Endothelial cell of umbilical vein (primary cell): ENCODE measurements around the gene AGMO. TPM values are rescaled to one million over a fixed set of nuclear protein-coding genes. Genes with fewer than 3 reads are reported as not detected.

Source experiments
- BruUV-seq: library from RNA; stranded (reverse); fragments of 400-500 nt; replicated peaks from 2 replicates; lab custom pipeline; 2021; lab: Mats Ljungman, UMichigan
- CTCF ChIA-PET: fragments of 300-600, 350-600 bp; sonication (Branson Sonifier 250); formaldehyde crosslinking; loops from one replicate; lab custom pipeline; 2021; ENCODE audit warnings: antibody characterized with exemption, inconsistent platforms; lab: Charles Lee
- POLR2A ChIA-PET: fragments of 300-600, 350-600 bp; sonication (Branson Sonifier 250); formaldehyde crosslinking; loops from one replicate; lab custom pipeline; 2021; ENCODE audit warnings: antibody characterized with exemption, inconsistent platforms; lab: Charles Lee
- DNase-seq: peaks from one replicate; pipeline ENCODE4 v3.0.0-alpha.2; 2011; ENCODE audit warnings: low read depth, low spot score
- FAIRE-seq: peaks from 2 replicates; lab custom pipeline; 2011; peaks lifted over from hg19 to GRCh38; lab: Jason Lieb, UNC
- H2AFZ ChIP-seq: 2 replicates; pipeline ENCODE4 v1.6.0; 2012; ENCODE audit warnings: low read depth, low read length, control low read depth, inconsistent platforms
- H3K27ac ChIP-seq: 2 replicates; pipeline ENCODE4 v1.5.1; 2011; ENCODE audit warnings: low read depth, mild to moderate bottlenecking, control low read depth, low read length, moderate library complexity; ENCODE audit not compliant: insufficient read depth
- H3K27me3 ChIP-seq, 2 experiments: 2 replicates each; pipeline versions ENCODE4 v1.6.0 to v1.6.1; 2011; ENCODE audit warnings: low read length in 2 of 2, mixed read lengths in 1 of 2; ENCODE audit not compliant: control insufficient read depth in 2 of 2, insufficient read depth in 2 of 2
- H3K36me3 ChIP-seq, 2 experiments: 2 replicates in 1 of 2; 3 replicates in 1 of 2; pipeline ENCODE4 v1.5.1; 2011; ENCODE audit warnings: low read length in 2 of 2, mild to moderate bottlenecking in 1 of 2, moderate library complexity in 1 of 2; ENCODE audit not compliant: control insufficient read depth in 2 of 2, insufficient read depth in 2 of 2; ENCODE audit errors: extremely low read depth in 1 of 2
- H3K4me1 ChIP-seq: 3 replicates; pipeline ENCODE4 v1.5.1; 2011; ENCODE audit warnings: mild to moderate bottlenecking, low read length; ENCODE audit not compliant: control insufficient read depth, insufficient read depth; ENCODE audit errors: extremely low read depth
- H3K4me2 ChIP-seq: 2 replicates; pipeline ENCODE4 v1.6.1; 2011; ENCODE audit warnings: low read length, control low read depth, mixed read lengths; ENCODE audit not compliant: insufficient read depth
- H3K4me3 ChIP-seq, 3 experiments: fragments of 200-600 bp in 1 of 3; sonication (generic), shearing (Covaris generic) in 1 of 3; replicated peaks in 1 of 3; 2 replicates each; pipeline ENCODE4 v1.5.1; 2011 to 2016; ENCODE audit warnings: control low read depth in 3 of 3, low read length in 3 of 3, mild to moderate bottlenecking in 2 of 3, inconsistent platforms in 1 of 3, low read depth in 1 of 3, moderate library complexity in 1 of 3; ENCODE audit not compliant: insufficient read depth in 1 of 3
- H3K79me2 ChIP-seq: 2 replicates; pipeline ENCODE4 v1.6.0; 2012; ENCODE audit warnings: low read length, inconsistent platforms; ENCODE audit not compliant: control insufficient read depth, insufficient read depth
- H3K9ac ChIP-seq: replicated peaks from 2 replicates; pipeline ENCODE3; 2011; ENCODE audit warnings: low read length, control low read depth; ENCODE audit not compliant: insufficient read depth; ENCODE audit errors: extremely low read depth
- H3K9me1 ChIP-seq: replicated peaks from 3 replicates; pipeline ENCODE4 v1.6.0; 2011; ENCODE audit warnings: mild to moderate bottlenecking, low read length; ENCODE audit not compliant: control insufficient read depth, insufficient read depth; ENCODE audit errors: extremely low read depth
- H3K9me3 ChIP-seq: replicated peaks from 2 replicates; pipeline ENCODE4 v1.5.1; 2012; ENCODE audit warnings: low read length, inconsistent platforms; ENCODE audit not compliant: control insufficient read depth, insufficient read depth
- H4K20me1 ChIP-seq: replicated peaks from 2 replicates; pipeline ENCODE3; 2011; ENCODE audit warnings: mild to moderate bottlenecking, low read length; ENCODE audit not compliant: control insufficient read depth, insufficient read depth; ENCODE audit errors: extremely low read depth
- EZH2 ChIP-seq: IDR thresholded peaks from 2 replicates; pipeline ENCODE4 v1.6.1; 2012; ENCODE audit warnings: borderline replicate concordance, low read depth, mild to moderate bottlenecking, moderate library complexity, low read length, inconsistent platforms; ENCODE audit not compliant: severe bottlenecking
- FOS ChIP-seq: IDR thresholded peaks from 2 replicates; pipeline ENCODE4 v1.6.1; 2011; ENCODE audit warnings: mild to moderate bottlenecking, low read length, moderate library complexity, borderline replicate concordance; ENCODE audit not compliant: insufficient read depth
- GATA2 ChIP-seq: IDR thresholded peaks from 2 replicates; pipeline ENCODE4 v1.7.0; 2011; ENCODE audit warnings: low read depth, mild to moderate bottlenecking, moderate library complexity, mixed read lengths, low read length; ENCODE audit not compliant: insufficient read length, insufficient read depth
- JUN ChIP-seq: IDR thresholded peaks from 2 replicates; pipeline ENCODE4 v1.6.1; 2011; ENCODE audit warnings: borderline replicate concordance, low read depth; ENCODE audit not compliant: insufficient read length, insufficient read depth
- MYC ChIP-seq: IDR thresholded peaks from one replicate; pipeline ENCODE4 v1.6.1; 2011; ENCODE audit warnings: mild to moderate bottlenecking, low read depth, low read length
- POLR2A ChIP-seq: IDR thresholded peaks from 2 replicates; pipeline ENCODE4 v1.6.1; 2012; ENCODE audit warnings: low read depth, mild to moderate bottlenecking, control low read depth, low read length
- POLR2AphosphoS5 ChIP-seq: IDR thresholded peaks from 2 replicates; pipeline ENCODE4 v1.6.1; 2012; ENCODE audit warnings: low read depth, mild to moderate bottlenecking, control low read depth, low read length, moderate library complexity; ENCODE audit not compliant: insufficient read depth
- dilution Hi-C: fragments of 300-500 bp; cut with MboI; formaldehyde crosslinking; loops from one replicate; pipeline ENCODE4 v1.15.0; 2019; ENCODE audit warnings: low sequenced_read_pairs; ENCODE audit not compliant: extremely low pct_ligation_motif_present
- intact Hi-C: fragments of 100-400 bp; cut with micrococcal nuclease; formaldehyde crosslinking; loops from one replicate; pipeline ENCODE4 v1.10.0; 2022
- polyA plus RNA-seq, 4 experiments: library from polyadenylated mRNA; depleted of rRNA in 3 of 4; stranded (reverse) in 3 of 4; unstranded in 1 of 4; fragments of >200 nt; gene quantifications; 2 replicates each; pipeline versions ENCODE4 v1.2.1 to v1.2.3, GENCODE V29; 2011 to 2012; ENCODE audit warnings: missing spikeins in 1 of 4
- total RNA-seq: library from RNA; stranded (reverse); gene quantifications from 2 replicates; pipeline ENCODE4 v1.2.3, GENCODE V29; 2021
- TF ChIP-seq, protein P1 (sequence below): IDR thresholded peaks from 2 replicates; pipeline ENCODE4 v1.6.1; 2011; ENCODE audit not compliant: insufficient read depth, insufficient read length
- TF ChIP-seq, protein P2 (sequence below), 2 donors: IDR thresholded peaks; 1 replicate in 1 of 2; 2 replicates in 1 of 2; pipeline ENCODE4 v1.5.1; 2011; ENCODE audit warnings: low read length in 2 of 2, mild to moderate bottlenecking in 2 of 2, moderate library complexity in 2 of 2, control low read depth in 1 of 2, inconsistent platforms in 1 of 2, low read depth in 1 of 2; ENCODE audit not compliant: insufficient read depth in 1 of 2; ENCODE audit errors: extremely low read depth in 1 of 2

AGMO gene
- total and polyA plus RNA-seq, 2 donors (not counting 3 experiments of a cell fraction or from before 2014, with no cell fraction given) = 0.23 to 0.40 TPM

DNA sequence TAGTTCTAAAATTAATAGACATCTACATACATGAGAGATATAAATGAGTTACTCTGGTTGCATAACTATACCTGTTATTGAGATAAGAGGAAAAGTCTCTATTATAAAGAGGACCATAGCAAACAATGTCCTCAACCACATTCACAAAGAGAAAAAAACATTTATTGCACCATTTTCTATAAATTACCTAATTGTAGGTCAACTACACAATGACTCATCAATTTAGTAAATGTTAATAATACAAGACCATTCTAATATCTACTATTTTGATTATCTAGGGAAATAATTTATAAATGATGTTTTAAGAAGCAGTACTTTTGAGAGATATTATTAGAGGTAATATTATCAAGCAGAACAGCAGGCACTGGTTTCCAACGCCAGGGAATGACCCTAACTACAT lies 246.1 kb downstream of the AGMO start:
- no peaks in the 10 kb centered on the region for H3K9me3 ChIP-seq
- no peak for FAIRE-seq
- no peak overlapping the region for H3K27ac ChIP-seq
- no peak for TF ChIP-seq MYC
- TF ChIP-seq JUN = no peak
- no peak for TF ChIP-seq FOS
- no peak for TF ChIP-seq POLR2A
- TF ChIP-seq GATA2 = no peak
- TF ChIP-seq, protein P1, sequence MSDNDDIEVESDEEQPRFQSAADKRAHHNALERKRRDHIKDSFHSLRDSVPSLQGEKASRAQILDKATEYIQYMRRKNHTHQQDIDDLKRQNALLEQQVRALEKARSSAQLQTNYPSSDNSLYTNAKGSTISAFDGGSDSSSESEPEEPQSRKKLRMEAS = no peak
- TF ChIP-seq, protein P2, sequence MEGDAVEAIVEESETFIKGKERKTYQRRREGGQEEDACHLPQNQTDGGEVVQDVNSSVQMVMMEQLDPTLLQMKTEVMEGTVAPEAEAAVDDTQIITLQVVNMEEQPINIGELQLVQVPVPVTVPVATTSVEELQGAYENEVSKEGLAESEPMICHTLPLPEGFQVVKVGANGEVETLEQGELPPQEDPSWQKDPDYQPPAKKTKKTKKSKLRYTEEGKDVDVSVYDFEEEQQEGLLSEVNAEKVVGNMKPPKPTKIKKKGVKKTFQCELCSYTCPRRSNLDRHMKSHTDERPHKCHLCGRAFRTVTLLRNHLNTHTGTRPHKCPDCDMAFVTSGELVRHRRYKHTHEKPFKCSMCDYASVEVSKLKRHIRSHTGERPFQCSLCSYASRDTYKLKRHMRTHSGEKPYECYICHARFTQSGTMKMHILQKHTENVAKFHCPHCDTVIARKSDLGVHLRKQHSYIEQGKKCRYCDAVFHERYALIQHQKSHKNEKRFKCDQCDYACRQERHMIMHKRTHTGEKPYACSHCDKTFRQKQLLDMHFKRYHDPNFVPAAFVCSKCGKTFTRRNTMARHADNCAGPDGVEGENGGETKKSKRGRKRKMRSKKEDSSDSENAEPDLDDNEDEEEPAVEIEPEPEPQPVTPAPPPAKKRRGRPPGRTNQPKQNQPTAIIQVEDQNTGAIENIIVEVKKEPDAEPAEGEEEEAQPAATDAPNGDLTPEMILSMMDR (IDR thresholded peaks at IDR 0.05; ENCODE audit: extremely low read depth in 1 of 2, insufficient read depth in 1 of 2, low read depth in 1 of 2, low read length in 2 of 2) = no peak
- TF ChIP-seq POLR2AphosphoS5 = no peak
- TF ChIP-seq EZH2 = no peak
- H3K36me3 ChIP-seq = no peaks in the 10 kb centered on the region
- H3K4me1 ChIP-seq = no peaks in the 10 kb centered on the region
- ChIA-PET CTCF (no interaction called here), POLR2A (no interaction called here)
- no peaks in the 10 kb centered on the region for H3K79me2 ChIP-seq
- intact Hi-C loops (no loop called here), dilution Hi-C loops (loop anchor here (25.0 kb wide), 1 partner anchor 397 kb away; no protein-coding TSS in a partner anchor)
- H3K9me1 ChIP-seq = no peaks in the 10 kb centered on the region
- H4K20me1 ChIP-seq = no peaks in the 10 kb centered on the region
- H2AFZ ChIP-seq = no peak overlapping the region
- no peak overlapping the region for H3K9ac ChIP-seq
- no peak for DNase-seq
- no TSS peak for BruUV-seq
- H3K4me3 ChIP-seq = no peak overlapping the region
- no peak overlapping the region for H3K4me2 ChIP-seq
- no peaks in the 10 kb centered on the region for H3K27me3 ChIP-seq
